ENCODE results near the gene DAGLA.

The DAGLA gene

GRCh38 chr11:61775106-61775505, 94.9 kb downstream of the DAGLA start:
- Histone ChIP-seq H3K27ac (ENCODE audit: low read depth, low read length) (no peak overlapping the region), H3K4me3 (ENCODE audit: low read depth in 1 of 2, low read length in 2 of 2) (no peak overlapping the region), H3K36me3 (ENCODE audit: insufficient read depth, low read length) (no peaks in the 10 kb centered on the region), H3K9me3 (ENCODE audit: low read length) (no peaks in the 10 kb centered on the region), H3K27me3 (ENCODE audit: control insufficient read depth in 1 of 2, insufficient read depth in 2 of 2, low read length in 2 of 2) (no peaks in the 10 kb centered on the region), H3K4me1 (ENCODE audit: insufficient read depth, low read length) (no peaks in the 10 kb centered on the region), H3K9ac (ENCODE audit: low read length) (no peak overlapping the region)

- no peak overlapping the region for H3K9ac ChIP-seq (ENCODE audit: low read length)
- H3K36me3 ChIP-seq (ENCODE audit: insufficient read depth, low read length), result no peaks in the 10 kb centered on the region
- H3K4me1 ChIP-seq (ENCODE audit: insufficient read depth, low read length), result no peaks in the 10 kb centered on the region
- no peaks in the 10 kb centered on the region for H3K9me3 ChIP-seq (ENCODE audit: low read length)
- no peak overlapping the region for H3K27ac ChIP-seq (ENCODE audit: low read depth, low read length)
- H3K4me3 ChIP-seq (ENCODE audit: low read depth in 1 of 2, low read length in 2 of 2), result no peak overlapping the region
- no peaks in the 10 kb centered on the region for H3K27me3 ChIP-seq (ENCODE audit: control insufficient read depth in 1 of 2, insufficient read depth in 2 of 2, low read length in 2 of 2)
These were observed 95.7 kb downstream of the DAGLA start for GRCh38 chr11:61775606-61776554.

DNA sequence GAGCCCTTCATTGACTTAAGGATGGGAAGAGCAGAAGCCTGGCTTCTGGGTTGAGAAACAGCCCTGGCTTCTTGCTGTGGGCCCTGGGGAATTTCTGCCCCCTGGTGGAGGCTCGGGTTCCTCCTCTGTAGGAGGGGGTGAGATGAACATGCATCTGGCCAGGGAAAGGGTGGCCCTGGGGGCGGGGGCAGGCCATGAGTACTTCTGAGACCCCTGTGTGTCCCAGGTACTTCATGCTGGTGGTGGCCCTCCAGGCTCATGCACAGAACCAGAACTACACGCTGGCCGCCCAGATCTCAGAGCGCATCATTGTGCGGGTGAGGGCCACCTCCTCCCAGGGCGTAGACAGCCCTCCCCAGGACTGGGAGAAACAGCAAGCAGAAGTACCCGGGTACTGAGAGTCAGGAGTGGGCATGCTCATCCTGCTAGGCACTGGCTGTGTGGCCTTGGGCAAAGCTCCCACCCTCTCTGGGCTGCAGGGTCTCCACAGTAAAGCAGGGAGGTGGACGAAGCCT, 96.4 kb downstream of the DAGLA start:
- no peaks in the 10 kb centered on the region for H3K27me3 ChIP-seq (ENCODE audit: control insufficient read depth in 1 of 2, insufficient read depth in 2 of 2, low read length in 2 of 2)
- H3K36me3 ChIP-seq (ENCODE audit: insufficient read depth, low read length), result no peaks in the 10 kb centered on the region

GRCh38 chr11:61777234-61778090, 97.3 kb downstream of the DAGLA start:
- Histone ChIP-seq H3K9ac (ENCODE audit: low read length) (no peak overlapping the region), H3K4me1 (ENCODE audit: insufficient read depth, low read length) (no peaks in the 10 kb centered on the region), H3K4me3 (ENCODE audit: low read depth in 1 of 2, low read length in 2 of 2) (no peak overlapping the region), H3K9me3 (ENCODE audit: low read length) (no peaks in the 10 kb centered on the region), H3K27me3 (ENCODE audit: control insufficient read depth in 1 of 2, insufficient read depth in 2 of 2, low read length in 2 of 2) (no peaks in the 10 kb centered on the region), H3K36me3 (ENCODE audit: insufficient read depth, low read length) (no peaks in the 10 kb centered on the region), H3K27ac (ENCODE audit: low read depth, low read length) (no peak overlapping the region)

More for the DNA sequence above, 96.4 kb downstream of the DAGLA start:
- H3K9ac ChIP-seq (ENCODE audit: low read length), result no peak overlapping the region
- no peaks in the 10 kb centered on the region for H3K4me1 ChIP-seq (ENCODE audit: insufficient read depth, low read length)
- no peak overlapping the region for H3K4me3 ChIP-seq (ENCODE audit: low read depth in 1 of 2, low read length in 2 of 2)
- no peaks in the 10 kb centered on the region for H3K9me3 ChIP-seq (ENCODE audit: low read length)
- H3K27ac ChIP-seq (ENCODE audit: low read depth, low read length), result no peak overlapping the region

DNA sequence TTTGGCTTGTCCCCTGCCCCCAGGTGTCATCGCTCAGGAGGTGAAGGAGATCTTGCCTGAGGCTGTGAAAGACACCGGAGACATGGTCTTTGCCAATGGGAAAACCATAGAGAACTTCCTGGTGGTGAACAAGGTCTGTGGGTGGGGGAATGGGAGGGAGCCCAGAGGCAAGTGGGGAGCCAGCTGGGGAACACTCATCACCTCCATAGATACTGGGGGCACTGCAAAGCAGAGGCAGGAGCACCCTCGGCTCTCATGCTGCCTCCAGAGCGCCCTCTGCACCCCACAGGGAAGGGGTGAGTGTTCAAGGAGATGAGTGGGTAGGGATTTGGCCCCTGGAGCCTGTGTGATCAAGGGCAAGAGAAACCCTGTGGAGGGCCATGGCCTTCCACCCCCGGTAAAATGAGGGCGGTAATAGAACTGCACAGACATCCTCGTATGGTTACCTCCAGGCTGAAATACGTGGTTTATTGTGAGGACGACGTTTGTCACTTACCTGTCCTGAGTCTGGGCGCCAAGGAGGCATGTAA, 98.2 kb downstream of the DAGLA start:
- no peak overlapping the region for H3K9ac ChIP-seq (ENCODE audit: low read length)
- no peak overlapping the region for H3K4me3 ChIP-seq (ENCODE audit: low read depth in 1 of 2, low read length in 2 of 2)
- H3K27me3 ChIP-seq (ENCODE audit: control insufficient read depth in 1 of 2, insufficient read depth in 2 of 2, low read length in 2 of 2), result no peaks in the 10 kb centered on the region
- H3K36me3 ChIP-seq (ENCODE audit: insufficient read depth, low read length), result no peaks in the 10 kb centered on the region
- no peaks in the 10 kb centered on the region for H3K4me1 ChIP-seq (ENCODE audit: insufficient read depth, low read length)
- H3K27ac ChIP-seq (ENCODE audit: low read depth, low read length), result no peak overlapping the region
- H3K9me3 ChIP-seq (ENCODE audit: low read length), result no peaks in the 10 kb centered on the region

GRCh38 chr11:61778920-61779650, 98.9 kb downstream of the DAGLA start:
- no peak overlapping the region for H3K4me3 ChIP-seq (ENCODE audit: low read depth in 1 of 2, low read length in 2 of 2)
- H3K36me3 ChIP-seq (ENCODE audit: insufficient read depth, low read length), result no peaks in the 10 kb centered on the region
- no peak overlapping the region for H3K27ac ChIP-seq (ENCODE audit: low read depth, low read length)

DNA sequence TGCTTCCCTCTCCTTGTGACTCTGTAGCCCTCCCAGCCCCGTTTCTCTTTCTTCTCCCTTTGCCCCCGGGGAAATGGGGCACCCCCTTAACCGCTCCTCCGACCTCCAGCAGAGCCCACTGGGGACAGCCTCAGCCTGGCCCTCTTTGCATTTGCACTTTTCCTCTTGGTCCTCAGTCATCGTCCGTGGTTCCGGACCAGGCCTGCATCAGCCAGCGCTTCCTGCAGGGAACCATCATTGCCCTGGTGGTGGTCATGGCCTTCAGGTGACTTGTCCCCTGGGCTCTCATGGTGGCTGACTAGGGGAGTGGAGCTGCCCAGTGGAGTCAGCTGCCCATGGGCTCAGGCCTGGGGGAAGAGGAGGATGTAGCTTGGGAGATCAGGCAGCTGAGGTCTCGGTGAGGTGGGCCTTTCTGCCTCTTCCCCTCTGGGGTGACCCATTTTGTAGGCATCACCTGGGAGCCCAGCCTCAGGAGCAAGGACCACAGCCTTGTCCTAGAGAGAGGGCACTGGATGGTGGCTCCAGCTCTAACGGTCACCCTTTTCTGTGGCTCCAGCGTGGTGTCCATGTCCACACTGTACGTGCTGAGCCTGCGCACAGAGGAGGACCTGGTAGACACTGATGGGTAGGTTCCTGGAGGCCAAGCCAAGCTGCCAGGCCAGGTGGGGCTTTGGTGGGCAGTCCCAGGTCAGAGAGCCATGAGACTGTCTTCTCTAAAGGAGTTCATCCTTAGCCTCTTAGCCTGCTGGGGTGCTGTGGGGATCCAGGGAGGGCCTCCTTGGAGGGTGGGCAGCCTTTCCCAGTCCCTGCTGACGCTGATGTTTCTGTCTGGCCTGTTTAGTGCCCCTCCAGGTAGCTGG, 99.7 kb downstream of the DAGLA start:
- no peak overlapping the region for H3K9ac ChIP-seq (ENCODE audit: low read length)
- H3K4me3 ChIP-seq (ENCODE audit: low read depth in 1 of 2, low read length in 2 of 2), result no peak overlapping the region
- H3K36me3 ChIP-seq (ENCODE audit: insufficient read depth, low read length), result peaks cover 6% of the 10 kb centered on the region
- no peak overlapping the region for H3K27ac ChIP-seq (ENCODE audit: low read depth, low read length)
- H3K4me1 ChIP-seq (ENCODE audit: insufficient read depth, low read length), result no peaks in the 10 kb centered on the region
- no peaks in the 10 kb centered on the region for H3K9me3 ChIP-seq (ENCODE audit: low read length)
- no peaks in the 10 kb centered on the region for H3K27me3 ChIP-seq (ENCODE audit: control insufficient read depth in 1 of 2, insufficient read depth in 2 of 2, low read length in 2 of 2)

More at GRCh38 chr11:61778920-61779650, 98.9 kb downstream of the DAGLA start:
- no peaks in the 10 kb centered on the region for H3K9me3 ChIP-seq (ENCODE audit: low read length)
- H3K9ac ChIP-seq (ENCODE audit: low read length), result no peak overlapping the region
- H3K27me3 ChIP-seq (ENCODE audit: control insufficient read depth in 1 of 2, insufficient read depth in 2 of 2, low read length in 2 of 2), result no peaks in the 10 kb centered on the region
- H3K4me1 ChIP-seq (ENCODE audit: insufficient read depth, low read length), result no peaks in the 10 kb centered on the region

- Histone ChIP-seq H3K9ac (ENCODE audit: low read length) (no peak overlapping the region), H3K4me3 (ENCODE audit: low read depth in 1 of 2, low read length in 2 of 2) (no peak overlapping the region), H3K27ac (ENCODE audit: low read depth, low read length) (no peak overlapping the region), H3K27me3 (ENCODE audit: control insufficient read depth in 1 of 2, insufficient read depth in 2 of 2, low read length in 2 of 2) (no peaks in the 10 kb centered on the region), H3K36me3 (ENCODE audit: insufficient read depth, low read length) (peaks cover 12% of the 10 kb centered on the region), H3K9me3 (ENCODE audit: low read length) (no peaks in the 10 kb centered on the region), H3K4me1 (ENCODE audit: insufficient read depth, low read length) (no peaks in the 10 kb centered on the region)
These were observed 100.5 kb downstream of the DAGLA start for GRCh38 chr11:61780581-61781162.

DNA sequence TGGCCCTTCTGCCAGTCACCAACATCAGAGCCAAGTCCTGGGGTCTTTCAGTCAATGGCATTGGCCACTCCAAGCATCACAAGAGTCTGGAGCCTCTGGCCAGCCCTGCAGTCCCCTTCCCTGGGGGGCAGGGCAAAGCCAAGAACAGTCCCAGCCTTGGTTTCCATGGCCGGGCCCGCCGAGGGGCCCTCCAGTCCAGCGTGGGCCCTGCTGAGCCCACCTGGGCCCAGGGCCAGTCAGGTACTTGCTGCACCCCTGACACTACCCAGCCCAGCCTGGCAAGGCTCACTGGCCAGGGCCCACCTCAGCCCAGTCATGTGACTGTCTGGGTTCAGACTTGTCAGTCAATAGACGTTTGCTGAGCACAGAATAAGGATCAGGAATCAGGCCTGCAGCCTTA, 101.4 kb downstream of the DAGLA start:
- H3K36me3 ChIP-seq (ENCODE audit: insufficient read depth, low read length), result peaks cover 17% of the 10 kb centered on the region
- H3K4me3 ChIP-seq (ENCODE audit: low read depth in 1 of 2, low read length in 2 of 2), result no peak overlapping the region
- H3K27ac ChIP-seq (ENCODE audit: low read depth, low read length), result no peak overlapping the region

DNA sequence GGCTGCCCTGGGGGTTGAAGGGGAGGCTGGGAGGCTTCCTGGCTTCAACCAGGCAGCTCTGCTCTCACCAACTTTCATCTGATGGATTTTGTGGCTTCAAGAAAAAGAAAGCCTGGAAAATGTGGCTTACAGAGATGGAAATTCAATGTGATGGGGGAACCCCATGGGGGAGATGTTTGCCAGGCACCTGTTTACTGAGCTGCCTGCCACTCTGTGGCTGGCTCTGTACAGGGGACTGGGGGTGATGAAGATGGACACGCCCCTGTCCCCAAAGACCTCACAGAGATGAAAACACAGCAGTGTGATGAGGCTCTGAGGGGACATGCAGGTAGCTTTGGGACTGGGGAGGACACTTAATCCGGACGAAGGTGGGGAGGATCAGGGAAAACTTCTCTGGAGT, 102.1 kb downstream of the DAGLA start:
- no peaks in the 10 kb centered on the region for H3K9me3 ChIP-seq (ENCODE audit: low read length)
- H3K4me1 ChIP-seq (ENCODE audit: insufficient read depth, low read length), result no peaks in the 10 kb centered on the region
- H3K27ac ChIP-seq (ENCODE audit: low read depth, low read length), result no peak overlapping the region
- no peak overlapping the region for H3K9ac ChIP-seq (ENCODE audit: low read length)
- no peaks in the 10 kb centered on the region for H3K27me3 ChIP-seq (ENCODE audit: control insufficient read depth in 1 of 2, insufficient read depth in 2 of 2, low read length in 2 of 2)
- no peak overlapping the region for H3K4me3 ChIP-seq (ENCODE audit: low read depth in 1 of 2, low read length in 2 of 2)
- peaks cover 24% of the 10 kb centered on the region for H3K36me3 ChIP-seq (ENCODE audit: insufficient read depth, low read length)

More for the DNA sequence above, 101.4 kb downstream of the DAGLA start:
- Histone ChIP-seq H3K9ac (ENCODE audit: low read length) (no peak overlapping the region), H3K4me1 (ENCODE audit: insufficient read depth, low read length) (no peaks in the 10 kb centered on the region), H3K9me3 (ENCODE audit: low read length) (no peaks in the 10 kb centered on the region), H3K27me3 (ENCODE audit: control insufficient read depth in 1 of 2, insufficient read depth in 2 of 2, low read length in 2 of 2) (no peaks in the 10 kb centered on the region)

Measured in muscle layer of colon (tissue), 2 donors.